Type B pancreatic cell (in vitro differentiated cells): ENCODE measurements around the gene HTD2. TPM values are rescaled to one million over a fixed set of nuclear protein-coding genes. Genes with fewer than 3 reads are reported as not detected.
A peak's percentile ranks its signal among the peaks of the same experiment; 100 is the strongest.

Source experiments
- DNase-seq: peaks from one replicate; pipeline ENCODE4 v3.0.0; 2021; ENCODE audit warnings: mixed read lengths; ENCODE audit not compliant: unreplicated experiment; ENCODE audit errors: extremely low spot score
- H3K27ac Mint-ChIP-seq: 2 replicates; pipeline ENCODE4 v1.8.0; 2021; ENCODE audit warnings: mild to moderate bottlenecking, mixed read lengths
- H3K27me3 Mint-ChIP-seq: 2 replicates; pipeline ENCODE4 v1.8.0; 2021; ENCODE audit warnings: mixed read lengths
- H3K36me3 Mint-ChIP-seq: 2 replicates; pipeline ENCODE4 v1.8.0; 2021; ENCODE audit warnings: mixed read lengths
- H3K4me1 Mint-ChIP-seq: one replicate; pipeline ENCODE4 v1.8.0; 2021; ENCODE audit warnings: mixed read lengths; ENCODE audit not compliant: unreplicated experiment
- H3K4me3 Mint-ChIP-seq: 2 replicates; pipeline ENCODE4 v1.8.0; 2021; ENCODE audit warnings: mild to moderate bottlenecking, mixed read lengths
- H3K9me3 Mint-ChIP-seq: 2 replicates; pipeline ENCODE4 v1.8.0; 2021; ENCODE audit warnings: mixed read lengths
- CTCF ChIP-seq: fragments of 200-600 bp; sonication (generic); conservative IDR thresholded peaks from 2 replicates; pipeline ENCODE4 v1.5.0; 2021; ENCODE audit warnings: antibody characterized with exemption, mild to moderate bottlenecking
- total RNA-seq: library from RNA; stranded (reverse); gene quantifications from 2 replicates; pipeline ENCODE4 v1.2.1, GENCODE V29; 2021; ENCODE audit warnings: low replicate concordance

The HTD2 gene
- total RNA-seq, 1 donor from 2014 or later = 11.4 TPM

GRCh38 chr3:58325525-58325992 lies 19.2 kb downstream of the HTD2 start:
- H3K4me3 Mint-ChIP-seq = no peak overlapping the region
- H3K27me3 Mint-ChIP-seq = no peaks in the 10 kb centered on the region

GRCh38 chr3:58326267-58326900 lies 20.1 kb downstream of the HTD2 start:
- Mint-ChIP-seq H3K27ac (no peak overlapping the region), H3K27me3 (peaks cover 3% of the 10 kb centered on the region), H3K36me3 (no peaks in the 10 kb centered on the region), H3K4me3 (no peak overlapping the region), H3K9me3 (no peaks in the 10 kb centered on the region), H3K4me1 (peaks cover 25% of the 10 kb centered on the region)
- DNase-seq = no peak
- no peak for TF ChIP-seq CTCF

More at GRCh38 chr3:58325525-58325992, 19.2 kb downstream of the HTD2 start:
- DNase-seq = no peak
- peak overlapping the region; percentile 26 for H3K27ac Mint-ChIP-seq
- peaks cover 20% of the 10 kb centered on the region for H3K4me1 Mint-ChIP-seq
- no peaks in the 10 kb centered on the region for H3K36me3 Mint-ChIP-seq
- no peak for TF ChIP-seq CTCF
- no peaks in the 10 kb centered on the region for H3K9me3 Mint-ChIP-seq

- Mint-ChIP-seq H3K27ac (no peak overlapping the region), H3K4me3 (no peak overlapping the region), H3K27me3 (peaks cover 3% of the 10 kb centered on the region), H3K9me3 (no peaks in the 10 kb centered on the region), H3K36me3 (no peaks in the 10 kb centered on the region), H3K4me1 (peaks cover 29% of the 10 kb centered on the region)
- TF ChIP-seq CTCF = no peak
- DNase-seq = no peak
These were observed 23.0 kb downstream of the HTD2 start for GRCh38 chr3:58329150-58329921.

GRCh38 chr3:58329922-58330413 lies 23.6 kb downstream of the HTD2 start:
- no peak for TF ChIP-seq CTCF
- DNase-seq = no peak
- Mint-ChIP-seq H3K27me3 (peaks cover 3% of the 10 kb centered on the region), H3K9me3 (no peaks in the 10 kb centered on the region), H3K4me1 (peaks cover 30% of the 10 kb centered on the region), H3K27ac (no peak overlapping the region), H3K36me3 (no peaks in the 10 kb centered on the region), H3K4me3 (no peak overlapping the region)

GRCh38 chr3:58331593-58332152 lies 25.4 kb downstream of the HTD2 start:
- Mint-ChIP-seq H3K4me1 (peaks cover 25% of the 10 kb centered on the region), H3K27me3 (peaks cover 3% of the 10 kb centered on the region), H3K4me3 (peak overlapping the region; percentile 71), H3K27ac (no peak overlapping the region), H3K9me3 (no peaks in the 10 kb centered on the region), H3K36me3 (no peaks in the 10 kb centered on the region)
- no peak for DNase-seq
- TF ChIP-seq CTCF = no peak
